Ascending aorta (tissue), 2 donors: Measurements from ENCODE around the gene CDIPT. TPM values are rescaled to one million over a fixed set of nuclear protein-coding genes. Genes with fewer than 3 reads are reported as not detected.

Experiments
- DNase-seq, 2 donors: peaks; one replicate each; pipeline ENCODE4 v3.0.0-alpha.2; 2019; ENCODE audit warnings: low spot score in 2 of 2
- H3K27ac ChIP-seq, 2 donors: fragments of 200-600 bp; sonication (generic); one replicate each; pipeline ENCODE4 v1.5.1; 2016 to 2017; ENCODE audit warnings: mild to moderate bottlenecking in 1 of 2
- H3K27me3 ChIP-seq: fragments of 200-600 bp; sonication (generic); one replicate; pipeline ENCODE4 v1.5.1; 2017
- H3K36me3 ChIP-seq, 2 donors: fragments of 200-600 bp; sonication (generic); one replicate each; pipeline ENCODE4 v1.5.1; 2016
- H3K4me1 ChIP-seq, 2 donors: fragments of 200-600 bp; sonication (generic); one replicate each; pipeline ENCODE4 v1.5.1; 2016 to 2017; ENCODE audit warnings: mild to moderate bottlenecking in 1 of 2
- H3K4me3 ChIP-seq, 2 donors: fragments of 200-600 bp; sonication (generic); one replicate each; pipeline ENCODE4 v1.5.1; 2016 to 2017; ENCODE audit warnings: mild to moderate bottlenecking in 1 of 2
- H3K9me3 ChIP-seq, 2 donors: fragments of 200-600 bp; sonication (generic); one replicate each; pipeline ENCODE4 v1.5.1; 2016
- intact Hi-C: fragments of 100-400 bp; cut with DNase I; formaldehyde crosslinking; loops from one replicate; pipeline ENCODE4 v1.15.1; 2023
- total RNA-seq: library from RNA; depleted of rRNA; stranded (reverse); fragments of >200 nt; gene quantifications from one replicate; pipeline ENCODE4 v1.1.0, GENCODE V29; 2016
- TF ChIP-seq, protein P1 (sequence below), 3 experiments: fragments of 200-600 bp in 2 of 3; fragments of 450-650 bp in 1 of 3; sonication (generic) in 2 of 3; IDR thresholded peaks; one replicate each; pipeline ENCODE4 v1.5.1; 2016 to 2019; ENCODE audit warnings: antibody characterized with exemption in 3 of 3, mild to moderate bottlenecking in 1 of 3, moderate library complexity in 1 of 3

CDIPT gene
- total RNA-seq, 1 donor from 2014 or later = 174 TPM

DNA sequence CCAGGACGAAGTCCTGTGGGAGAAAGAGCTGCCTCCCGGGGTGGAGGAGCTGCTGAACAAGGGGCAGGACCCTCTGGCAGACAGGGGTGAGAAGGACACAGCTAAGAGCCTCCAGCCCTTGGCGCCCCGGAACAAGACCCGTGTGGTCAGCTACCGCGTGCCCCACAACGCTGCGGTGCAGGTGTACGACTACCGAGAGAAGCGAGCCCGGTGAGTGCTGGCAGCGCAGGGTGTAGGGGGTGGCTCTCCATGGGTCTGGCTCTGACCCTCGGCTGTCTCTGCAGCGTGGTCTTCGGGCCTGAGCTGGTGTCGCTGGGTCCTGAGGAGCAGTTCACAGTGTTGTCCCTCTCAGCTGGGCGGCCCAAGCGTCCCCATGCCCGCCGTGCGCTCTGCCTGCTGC lies 21.4 kb downstream of the CDIPT start:
- Histone ChIP-seq H3K4me3 (no peak overlapping the region), H3K36me3 (peaks cover 88 to 89% of the 10 kb centered on the region in 2 donors), H3K27me3 (no peaks in the 10 kb centered on the region), H3K9me3 (no peaks in the 10 kb centered on the region), H3K4me1 (no peaks in the 10 kb centered on the region), H3K27ac (no peak overlapping the region)
- intact Hi-C loops = no loop called here
- TF ChIP-seq, protein P1, sequence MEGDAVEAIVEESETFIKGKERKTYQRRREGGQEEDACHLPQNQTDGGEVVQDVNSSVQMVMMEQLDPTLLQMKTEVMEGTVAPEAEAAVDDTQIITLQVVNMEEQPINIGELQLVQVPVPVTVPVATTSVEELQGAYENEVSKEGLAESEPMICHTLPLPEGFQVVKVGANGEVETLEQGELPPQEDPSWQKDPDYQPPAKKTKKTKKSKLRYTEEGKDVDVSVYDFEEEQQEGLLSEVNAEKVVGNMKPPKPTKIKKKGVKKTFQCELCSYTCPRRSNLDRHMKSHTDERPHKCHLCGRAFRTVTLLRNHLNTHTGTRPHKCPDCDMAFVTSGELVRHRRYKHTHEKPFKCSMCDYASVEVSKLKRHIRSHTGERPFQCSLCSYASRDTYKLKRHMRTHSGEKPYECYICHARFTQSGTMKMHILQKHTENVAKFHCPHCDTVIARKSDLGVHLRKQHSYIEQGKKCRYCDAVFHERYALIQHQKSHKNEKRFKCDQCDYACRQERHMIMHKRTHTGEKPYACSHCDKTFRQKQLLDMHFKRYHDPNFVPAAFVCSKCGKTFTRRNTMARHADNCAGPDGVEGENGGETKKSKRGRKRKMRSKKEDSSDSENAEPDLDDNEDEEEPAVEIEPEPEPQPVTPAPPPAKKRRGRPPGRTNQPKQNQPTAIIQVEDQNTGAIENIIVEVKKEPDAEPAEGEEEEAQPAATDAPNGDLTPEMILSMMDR (IDR thresholded peaks at IDR 0.05) = no peak
- DNase-seq = no peak

DNA sequence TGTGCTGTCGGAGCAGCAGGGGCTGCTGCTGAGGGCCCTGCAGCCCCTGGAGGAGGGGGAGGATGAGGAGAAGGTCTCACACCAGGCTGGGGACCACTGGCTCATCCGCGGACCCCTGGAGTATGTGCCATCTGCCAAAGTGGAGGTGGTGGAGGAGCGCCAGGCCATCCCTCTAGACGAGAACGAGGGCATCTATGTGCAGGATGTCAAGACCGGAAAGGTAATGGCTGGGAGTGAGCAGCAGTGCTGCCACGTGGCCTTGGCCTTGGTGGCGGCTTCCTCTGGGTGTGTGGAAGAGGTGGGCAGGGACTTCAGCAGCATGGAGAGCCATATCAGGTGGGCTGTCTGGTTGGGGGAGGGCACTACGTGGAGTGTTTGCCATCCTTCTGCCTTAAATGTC lies 22.8 kb downstream of the CDIPT start:
- Histone ChIP-seq H3K4me1 (no peaks in the 10 kb centered on the region), H3K4me3 (no peak overlapping the region), H3K27me3 (no peaks in the 10 kb centered on the region), H3K27ac (no peak overlapping the region), H3K36me3 (peaks cover 86 to 88% of the 10 kb centered on the region in 2 donors), H3K9me3 (no peaks in the 10 kb centered on the region)
- no peak for DNase-seq
- TF ChIP-seq, protein P1 (IDR thresholded peaks at IDR 0.05) = no peak
- intact Hi-C loops = no loop called here

DNA sequence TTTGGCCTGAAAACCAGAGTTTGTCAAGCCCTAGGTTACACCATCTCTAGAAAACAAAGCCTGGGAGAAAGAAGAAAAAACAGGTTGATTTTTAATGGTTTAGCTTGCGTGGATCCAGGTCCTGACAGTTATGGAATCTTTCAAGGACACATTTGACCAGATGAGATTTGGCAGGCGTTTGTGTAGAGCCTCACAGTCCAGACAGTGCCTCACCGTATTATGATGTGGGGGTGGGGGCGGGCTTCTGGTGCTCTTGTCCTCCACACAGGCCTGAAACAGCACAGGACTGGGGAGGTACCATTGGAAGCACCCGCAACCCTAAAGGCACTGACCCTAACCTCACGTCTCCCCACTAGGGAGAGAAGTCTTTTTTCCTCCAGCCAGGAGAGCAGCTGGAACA lies 23.2 kb downstream of the CDIPT start:
- intact Hi-C loops = no loop called here
- no peaks in the 10 kb centered on the region for H3K27me3 ChIP-seq
- no peak overlapping the region for H3K27ac ChIP-seq
- H3K9me3 ChIP-seq = no peaks in the 10 kb centered on the region
- H3K4me3 ChIP-seq = no peak overlapping the region
- no peaks in the 10 kb centered on the region for H3K4me1 ChIP-seq
- TF ChIP-seq, protein P1 (IDR thresholded peaks at IDR 0.05) = no peak
- H3K36me3 ChIP-seq = peaks cover 86 to 89% of the 10 kb centered on the region in 2 donors
- no peak for DNase-seq

DNA sequence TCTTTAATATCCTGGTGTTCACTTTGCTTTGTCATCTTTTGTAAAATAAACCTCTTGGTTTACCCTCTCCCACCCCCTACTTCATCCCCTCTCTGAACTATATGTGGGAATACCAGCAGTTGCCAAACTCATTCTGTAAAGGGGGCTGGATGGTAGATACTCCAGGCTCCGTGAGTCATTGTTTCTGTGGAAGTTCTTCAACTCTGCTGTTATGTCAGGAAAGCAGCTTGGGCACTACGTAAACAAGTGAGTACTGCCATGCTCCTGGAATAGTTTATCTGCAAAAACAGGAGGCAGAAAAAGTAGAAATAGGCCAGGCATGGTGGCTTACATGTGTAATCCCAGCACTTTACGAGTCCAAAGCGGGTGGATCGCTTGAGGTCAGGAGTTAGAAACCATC lies 25.2 kb downstream of the CDIPT start:
- no peak overlapping the region for H3K27ac ChIP-seq
- TF ChIP-seq, protein P1 (IDR thresholded peaks at IDR 0.05) = no peak
- H3K9me3 ChIP-seq = no peaks in the 10 kb centered on the region
- no peak for DNase-seq
- no peaks in the 10 kb centered on the region for H3K27me3 ChIP-seq
- H3K4me1 ChIP-seq = no peaks in the 10 kb centered on the region
- peaks cover 91% of the 10 kb centered on the region in 2 donors for H3K36me3 ChIP-seq
- intact Hi-C loops = no loop called here
- no peak overlapping the region for H3K4me3 ChIP-seq

DNA sequence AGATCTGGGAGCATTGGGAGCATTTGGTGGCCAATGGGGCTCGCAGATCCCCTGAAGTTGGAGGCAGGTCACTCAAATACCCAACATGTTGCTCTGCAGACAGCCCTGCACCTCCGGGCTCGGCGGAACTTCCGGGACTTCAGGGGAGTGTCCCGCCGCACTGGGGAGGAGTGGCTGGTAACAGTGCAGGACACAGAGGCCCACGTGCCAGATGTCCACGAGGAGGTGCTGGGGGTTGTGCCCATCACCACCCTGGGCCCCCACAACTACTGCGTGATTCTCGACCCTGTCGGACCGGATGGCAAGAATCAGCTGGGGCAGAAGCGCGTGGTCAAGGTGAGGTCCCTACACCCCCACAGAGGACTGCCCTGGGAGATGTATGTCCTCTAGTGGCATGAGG lies 26.4 kb downstream of the CDIPT start:
- TF ChIP-seq, protein P1 (IDR thresholded peaks at IDR 0.05) = no peak
- intact Hi-C loops = no loop called here
- no peaks in the 10 kb centered on the region for H3K4me1 ChIP-seq
- H3K36me3 ChIP-seq = peaks cover 88 to 89% of the 10 kb centered on the region in 2 donors
- no peak overlapping the region for H3K27ac ChIP-seq
- DNase-seq = no peak
- no peak overlapping the region for H3K4me3 ChIP-seq
- H3K9me3 ChIP-seq = no peaks in the 10 kb centered on the region
- no peaks in the 10 kb centered on the region for H3K27me3 ChIP-seq

DNA sequence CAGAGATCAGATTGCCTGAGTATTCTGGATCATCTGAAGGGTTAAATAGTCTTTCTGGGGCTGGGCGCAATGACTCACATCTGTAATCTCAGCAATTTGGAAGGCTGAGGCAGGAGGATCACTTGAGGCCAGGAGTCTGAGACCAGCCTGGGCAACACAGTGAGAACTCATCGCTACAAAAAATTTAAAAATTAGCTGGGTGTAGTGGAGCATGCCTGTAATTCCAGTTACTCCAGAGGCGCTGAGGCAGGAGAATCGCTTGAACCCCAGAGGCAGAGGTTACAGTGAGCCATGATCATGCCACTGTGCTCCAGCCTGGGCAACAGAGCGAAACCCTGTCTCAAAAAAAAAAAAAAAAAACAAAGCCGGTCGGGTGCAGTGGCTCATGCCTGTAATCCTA lies 27.1 kb downstream of the CDIPT start:
- H3K36me3 ChIP-seq = peaks cover 89% of the 10 kb centered on the region in 2 donors
- H3K27ac ChIP-seq = no peak overlapping the region
- no peak for DNase-seq
- H3K27me3 ChIP-seq = no peaks in the 10 kb centered on the region
- no peak overlapping the region for H3K4me3 ChIP-seq
- TF ChIP-seq, protein P1 (IDR thresholded peaks at IDR 0.05) = no peak
- intact Hi-C loops = no loop called here
- no peaks in the 10 kb centered on the region for H3K4me1 ChIP-seq
- H3K9me3 ChIP-seq = no peaks in the 10 kb centered on the region
